ENCODE data around the gene CLNK.

CLNK gene

GRCh38 chr4:10715696-10716095 lies 31.1 kb upstream of the CLNK start:
- Mint-ChIP-seq H3K4me3 (no peak overlapping the region), H3K36me3 (ENCODE audit: low read depth) (peaks cover 3% of the 10 kb centered on the region), H3K27me3 (ENCODE audit: low read depth) (peaks cover 5% of the 10 kb centered on the region), H3K4me1 (ENCODE audit: low read depth) (peaks cover 4% of the 10 kb centered on the region), H3K27ac (no peak overlapping the region), H3K9me3 (peaks cover 5% of the 10 kb centered on the region)

GRCh38 chr4:10715135-10715534 lies 30.6 kb upstream of the CLNK start:
- H3K4me1 Mint-ChIP-seq (ENCODE audit: low read depth), result peaks cover 4% of the 10 kb centered on the region
- no peak overlapping the region for H3K4me3 Mint-ChIP-seq
- no peak overlapping the region for H3K27ac Mint-ChIP-seq
- H3K27me3 Mint-ChIP-seq (ENCODE audit: low read depth), result peaks cover 5% of the 10 kb centered on the region
- H3K9me3 Mint-ChIP-seq, result peaks cover 5% of the 10 kb centered on the region
- H3K36me3 Mint-ChIP-seq (ENCODE audit: low read depth), result peaks cover 3% of the 10 kb centered on the region

- Mint-ChIP-seq H3K4me3 (no peak overlapping the region), H3K27ac (no peak overlapping the region), H3K27me3 (ENCODE audit: low read depth) (peaks cover 5% of the 10 kb centered on the region), H3K36me3 (ENCODE audit: low read depth) (no peaks in the 10 kb centered on the region), H3K4me1 (ENCODE audit: low read depth) (peaks cover 1% of the 10 kb centered on the region), H3K9me3 (peaks cover 5% of the 10 kb centered on the region)
Measured at GRCh38 chr4:10713591-10713990, 29.0 kb upstream of the CLNK start.

- Mint-ChIP-seq H3K9me3 (no peaks in the 10 kb centered on the region), H3K4me1 (ENCODE audit: low read depth) (peaks cover 5% of the 10 kb centered on the region), H3K36me3 (ENCODE audit: low read depth) (no peaks in the 10 kb centered on the region), H3K27me3 (ENCODE audit: low read depth) (no peaks in the 10 kb centered on the region), H3K4me3 (no peak overlapping the region), H3K27ac (no peak overlapping the region)
Measured at GRCh38 chr4:10706236-10706635, 21.7 kb upstream of the CLNK start.

GRCh38 chr4:10704430-10704810 lies 19.9 kb upstream of the CLNK start:
- H3K9me3 Mint-ChIP-seq, result no peaks in the 10 kb centered on the region
- no peaks in the 10 kb centered on the region for H3K27me3 Mint-ChIP-seq (ENCODE audit: low read depth)
- no peak overlapping the region for H3K27ac Mint-ChIP-seq
- peaks cover 5% of the 10 kb centered on the region for H3K4me1 Mint-ChIP-seq (ENCODE audit: low read depth)
- H3K36me3 Mint-ChIP-seq (ENCODE audit: low read depth), result no peaks in the 10 kb centered on the region
- H3K4me3 Mint-ChIP-seq, result no peak overlapping the region

- Mint-ChIP-seq H3K4me3 (no peak overlapping the region), H3K36me3 (ENCODE audit: low read depth) (no peaks in the 10 kb centered on the region), H3K4me1 (ENCODE audit: low read depth) (peaks cover 5% of the 10 kb centered on the region), H3K27me3 (ENCODE audit: low read depth) (no peaks in the 10 kb centered on the region), H3K27ac (no peak overlapping the region), H3K9me3 (no peaks in the 10 kb centered on the region)
Measured at GRCh38 chr4:10703766-10704429, 19.3 kb upstream of the CLNK start.

- Mint-ChIP-seq H3K27ac (no peak overlapping the region), H3K36me3 (ENCODE audit: low read depth) (no peaks in the 10 kb centered on the region), H3K4me1 (ENCODE audit: low read depth) (peaks cover 5% of the 10 kb centered on the region), H3K4me3 (no peak overlapping the region), H3K9me3 (no peaks in the 10 kb centered on the region), H3K27me3 (ENCODE audit: low read depth) (no peaks in the 10 kb centered on the region)
Measured at GRCh38 chr4:10703156-10703555, 18.6 kb upstream of the CLNK start.

GRCh38 chr4:10701702-10702460 lies 17.3 kb upstream of the CLNK start:
- Mint-ChIP-seq H3K27ac (no peak overlapping the region), H3K4me1 (ENCODE audit: low read depth) (peaks cover 5% of the 10 kb centered on the region), H3K36me3 (ENCODE audit: low read depth) (no peaks in the 10 kb centered on the region)

GRCh38 chr4:10701161-10701560 lies 16.6 kb upstream of the CLNK start:
- H3K9me3 Mint-ChIP-seq, result no peaks in the 10 kb centered on the region
- H3K27me3 Mint-ChIP-seq (ENCODE audit: low read depth), result no peaks in the 10 kb centered on the region
- no peak overlapping the region for H3K4me3 Mint-ChIP-seq
- peaks cover 7% of the 10 kb centered on the region for H3K4me1 Mint-ChIP-seq (ENCODE audit: low read depth)
- H3K27ac Mint-ChIP-seq, result no peak overlapping the region
- H3K36me3 Mint-ChIP-seq (ENCODE audit: low read depth), result no peaks in the 10 kb centered on the region

More at GRCh38 chr4:10701702-10702460, 17.3 kb upstream of the CLNK start:
- Mint-ChIP-seq H3K4me3 (no peak overlapping the region), H3K9me3 (no peaks in the 10 kb centered on the region), H3K27me3 (ENCODE audit: low read depth) (no peaks in the 10 kb centered on the region)

GRCh38 chr4:10698172-10698571 lies 13.6 kb upstream of the CLNK start:
- peaks cover 4% of the 10 kb centered on the region for H3K4me1 Mint-ChIP-seq (ENCODE audit: low read depth)
- no peaks in the 10 kb centered on the region for H3K9me3 Mint-ChIP-seq
- no peaks in the 10 kb centered on the region for H3K27me3 Mint-ChIP-seq (ENCODE audit: low read depth)
- H3K4me3 Mint-ChIP-seq, result no peak overlapping the region
- no peaks in the 10 kb centered on the region for H3K36me3 Mint-ChIP-seq (ENCODE audit: low read depth)
- H3K27ac Mint-ChIP-seq, result no peak overlapping the region

- no peak overlapping the region for H3K4me3 Mint-ChIP-seq
Measured at GRCh38 chr4:10697086-10697485, 12.5 kb upstream of the CLNK start.

GRCh38 chr4:10696253-10696652 lies 11.7 kb upstream of the CLNK start:
- H3K27me3 Mint-ChIP-seq (ENCODE audit: low read depth), result no peaks in the 10 kb centered on the region
- H3K9me3 Mint-ChIP-seq, result no peaks in the 10 kb centered on the region
- peaks cover 4% of the 10 kb centered on the region for H3K4me1 Mint-ChIP-seq (ENCODE audit: low read depth)
- no peak overlapping the region for H3K27ac Mint-ChIP-seq
- H3K4me3 Mint-ChIP-seq, result no peak overlapping the region
- no peaks in the 10 kb centered on the region for H3K36me3 Mint-ChIP-seq (ENCODE audit: low read depth)

More at GRCh38 chr4:10697086-10697485, 12.5 kb upstream of the CLNK start:
- H3K36me3 Mint-ChIP-seq (ENCODE audit: low read depth), result no peaks in the 10 kb centered on the region
- no peaks in the 10 kb centered on the region for H3K27me3 Mint-ChIP-seq (ENCODE audit: low read depth)
- H3K27ac Mint-ChIP-seq, result no peak overlapping the region
- H3K9me3 Mint-ChIP-seq, result no peaks in the 10 kb centered on the region
- H3K4me1 Mint-ChIP-seq (ENCODE audit: low read depth), result peaks cover 4% of the 10 kb centered on the region

- Mint-ChIP-seq H3K27ac (no peak overlapping the region), H3K4me1 (ENCODE audit: low read depth) (peaks cover 4% of the 10 kb centered on the region), H3K9me3 (no peaks in the 10 kb centered on the region), H3K27me3 (ENCODE audit: low read depth) (no peaks in the 10 kb centered on the region), H3K4me3 (no peak overlapping the region), H3K36me3 (ENCODE audit: low read depth) (no peaks in the 10 kb centered on the region)
Measured at GRCh38 chr4:10694828-10695209, 10.3 kb upstream of the CLNK start.

- H3K27me3 Mint-ChIP-seq (ENCODE audit: low read depth), result no peaks in the 10 kb centered on the region
Measured at GRCh38 chr4:10694151-10694827, 9.7 kb upstream of the CLNK start.

GRCh38 chr4:10691651-10692050 lies 7.1 kb upstream of the CLNK start:
- H3K9me3 Mint-ChIP-seq, result peaks cover 4% of the 10 kb centered on the region
- H3K4me3 Mint-ChIP-seq, result no peak overlapping the region
- no peaks in the 10 kb centered on the region for H3K27me3 Mint-ChIP-seq (ENCODE audit: low read depth)
- no peaks in the 10 kb centered on the region for H3K36me3 Mint-ChIP-seq (ENCODE audit: low read depth)
- peaks cover 4% of the 10 kb centered on the region for H3K4me1 Mint-ChIP-seq (ENCODE audit: low read depth)
- no peak overlapping the region for H3K27ac Mint-ChIP-seq

More at GRCh38 chr4:10694151-10694827, 9.7 kb upstream of the CLNK start:
- H3K27ac Mint-ChIP-seq, result no peak overlapping the region
- H3K36me3 Mint-ChIP-seq (ENCODE audit: low read depth), result no peaks in the 10 kb centered on the region
- no peaks in the 10 kb centered on the region for H3K9me3 Mint-ChIP-seq
- H3K4me3 Mint-ChIP-seq, result no peak overlapping the region
- peaks cover 4% of the 10 kb centered on the region for H3K4me1 Mint-ChIP-seq (ENCODE audit: low read depth)

Data from T-helper 1 cell treated with Interleukin-12 subunit alpha and Interleukin-12 subunit beta and Interleukin-4 antibody, amounts not matched to agents 30 μg/mL and 1 μg/mL, for 36 hours (primary cell).